Dermis blood vessel endothelial cell (primary cell): ENCODE results near the gene PLEKHA6. TPM values are rescaled to one million over a fixed set of nuclear protein-coding genes. Genes with fewer than 3 reads are reported as not detected.
A peak's percentile ranks its signal among the peaks of the same experiment; 100 is the strongest.

Experiments used
- DNase-seq: peaks from one replicate; pipeline ENCODE4 v3.0.0; 2010
- total RNA-seq: library from RNA; depleted of rRNA; stranded (reverse); fragments of >200 nt; gene quantifications from 2 replicates; pipeline ENCODE4 v1.2.3, GENCODE V29; 2014

Gene PLEKHA6
- total RNA-seq, 1 donor from 2014 or later, result 0.51 TPM

DNA sequence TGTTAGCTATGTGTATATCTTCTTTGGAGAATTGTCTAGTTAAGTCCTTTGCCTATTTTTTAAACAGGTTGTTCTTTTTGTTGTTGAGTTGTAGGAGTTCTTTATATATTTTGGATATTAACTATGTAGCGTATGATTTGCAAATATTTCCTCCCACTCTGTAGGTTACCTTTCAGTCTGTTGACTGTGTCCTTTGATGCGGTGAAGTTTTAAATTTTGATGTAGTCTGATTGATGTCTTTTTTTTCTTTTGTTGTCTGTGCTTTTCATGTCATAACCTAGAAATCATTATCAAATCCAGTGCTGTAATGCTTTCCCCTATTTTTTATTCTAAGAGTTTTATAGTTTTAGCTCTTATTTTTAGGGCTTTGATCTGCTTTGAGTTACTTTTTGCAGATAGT is 154.8 kb downstream of the PLEKHA6 start:
- DNase-seq, result no peak

GRCh38 chr1:204203206-204203767 is 156.4 kb downstream of the PLEKHA6 start:
- peak; percentile 17 for DNase-seq

- no peak for DNase-seq
Observed at GRCh38 chr1:204202481-204202880, 157.2 kb downstream of the PLEKHA6 start.

- DNase-seq, result no peak
Observed at GRCh38 chr1:204201348-204202040, 158.2 kb downstream of the PLEKHA6 start.

- DNase-seq, result no peak
Observed at GRCh38 chr1:204199579-204199978, 160.2 kb downstream of the PLEKHA6 start.

GRCh38 chr1:204198348-204199340 is 161.1 kb downstream of the PLEKHA6 start:
- peak; percentile 91 for DNase-seq

GRCh38 chr1:204197068-204197467 is 162.7 kb downstream of the PLEKHA6 start:
- DNase-seq, result no peak

GRCh38 chr1:204196068-204196795 is 163.5 kb downstream of the PLEKHA6 start, which contains the start of gene KISS1:
Gene KISS1, minus strand, starts transcription at chr1:204196491. Its CDS starts 3,615 bp downstream, at chr1:204192876.
- DNase-seq, result no peak

DNA sequence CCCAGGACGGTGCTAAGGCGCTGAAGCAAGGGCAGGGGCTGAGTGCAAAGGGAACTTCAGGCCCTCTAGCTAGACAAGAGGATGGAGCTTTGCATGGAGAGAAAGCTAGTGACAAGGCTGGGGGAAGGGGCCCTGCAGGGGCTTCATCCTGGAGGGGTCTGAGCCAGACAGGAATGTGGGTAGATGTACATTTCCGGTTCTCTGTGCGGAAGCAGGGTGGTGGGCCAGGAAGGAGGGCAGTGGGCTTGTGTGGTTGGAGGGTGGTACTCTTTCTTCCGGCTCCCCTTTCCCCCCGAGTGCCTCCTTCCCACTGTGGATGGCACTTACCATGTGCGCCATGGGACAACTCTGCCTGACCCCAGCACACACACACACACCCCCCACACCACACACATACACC is 165.0 kb downstream of the PLEKHA6 start:
- no peak for DNase-seq

GRCh38 chr1:204194080-204194479 is 165.6 kb downstream of the PLEKHA6 start:
- no peak for DNase-seq

DNA sequence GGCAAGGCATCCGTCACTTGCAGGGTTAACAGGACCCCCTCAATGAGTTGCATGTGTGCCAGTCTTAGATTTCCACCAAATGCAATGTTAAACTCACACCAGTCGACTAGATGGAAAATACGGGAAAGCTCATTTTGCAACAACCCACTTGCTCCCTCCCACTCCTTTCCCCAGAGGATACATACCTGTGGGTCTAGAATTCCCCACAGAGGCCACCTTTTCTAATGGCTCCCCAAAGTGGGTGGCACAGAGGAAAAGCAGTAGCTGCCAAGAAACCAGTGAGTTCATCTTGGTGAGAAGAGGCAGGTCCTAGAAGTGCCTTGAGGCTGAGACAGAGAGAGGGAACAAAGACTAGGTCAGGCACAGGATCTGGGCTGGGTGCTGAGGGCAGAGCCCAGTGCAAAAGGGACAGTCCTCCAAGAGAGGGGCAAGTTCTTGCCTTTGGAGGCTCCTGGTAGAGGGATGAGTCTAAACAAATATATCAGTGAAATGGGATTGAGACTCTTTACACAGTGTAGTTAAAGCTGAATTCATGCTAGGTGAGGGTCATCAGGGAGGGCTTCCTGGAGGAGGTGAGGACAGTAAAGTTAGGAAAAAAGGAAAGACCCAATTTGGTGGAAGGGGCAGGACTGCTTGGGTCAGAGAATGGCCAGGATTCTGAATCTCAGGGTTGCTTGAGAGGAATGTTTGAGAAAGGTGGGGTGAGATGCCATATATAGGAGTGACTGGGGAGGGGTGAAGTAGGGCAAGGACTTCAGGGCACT is 167.0 kb downstream of the PLEKHA6 start:
- DNase-seq, result no peak

DNA sequence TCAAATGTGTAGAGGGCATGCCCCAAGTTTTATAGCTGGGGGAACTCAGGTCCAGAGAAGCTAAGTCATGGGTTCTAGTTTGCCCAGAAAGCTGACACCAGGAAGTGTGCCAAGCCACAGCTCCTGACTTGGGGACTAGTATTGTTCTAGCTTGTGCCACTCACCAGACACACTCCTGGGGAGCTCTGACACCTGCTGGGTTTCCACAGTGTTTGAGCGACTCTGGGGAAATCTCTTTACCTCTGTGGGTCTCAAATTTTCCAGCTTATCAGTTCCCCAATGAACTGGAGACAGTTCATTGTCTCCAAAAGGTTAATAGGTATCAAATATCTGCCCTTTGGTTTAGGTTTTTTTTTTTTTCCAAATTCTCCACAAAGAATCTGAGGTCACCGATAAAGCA is 167.7 kb downstream of the PLEKHA6 start:
- DNase-seq, result no peak

DNA sequence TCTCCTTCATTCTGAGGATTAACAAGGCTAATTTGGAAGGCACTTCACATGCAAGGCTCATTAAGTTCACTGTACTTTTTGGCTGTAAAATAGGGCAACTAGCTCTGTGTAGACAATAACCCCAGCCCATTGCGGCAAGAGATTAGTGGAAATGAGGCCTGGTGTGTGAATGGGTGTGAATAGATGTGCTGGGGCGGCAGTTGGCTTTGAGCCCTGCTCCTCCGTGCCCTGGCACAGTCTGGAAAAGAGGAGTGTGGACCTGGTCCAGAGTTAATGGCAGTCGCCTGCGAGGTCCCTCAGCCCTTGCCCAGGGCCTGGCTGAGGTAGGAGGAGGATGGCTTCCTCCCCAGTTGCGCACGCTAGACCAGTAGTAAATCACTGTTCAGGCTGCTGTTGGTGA is 168.3 kb downstream of the PLEKHA6 start:
- DNase-seq, result no peak

GRCh38 chr1:204190212-204191211 is 169.2 kb downstream of the PLEKHA6 start:
- DNase-seq, result peak; percentile 76

- DNase-seq, result peak; percentile 32
Observed at GRCh38 chr1:204188959-204189639, 170.6 kb downstream of the PLEKHA6 start.

GRCh38 chr1:204186597-204186996 is 173.1 kb downstream of the PLEKHA6 start:
- DNase-seq, result no peak

DNA sequence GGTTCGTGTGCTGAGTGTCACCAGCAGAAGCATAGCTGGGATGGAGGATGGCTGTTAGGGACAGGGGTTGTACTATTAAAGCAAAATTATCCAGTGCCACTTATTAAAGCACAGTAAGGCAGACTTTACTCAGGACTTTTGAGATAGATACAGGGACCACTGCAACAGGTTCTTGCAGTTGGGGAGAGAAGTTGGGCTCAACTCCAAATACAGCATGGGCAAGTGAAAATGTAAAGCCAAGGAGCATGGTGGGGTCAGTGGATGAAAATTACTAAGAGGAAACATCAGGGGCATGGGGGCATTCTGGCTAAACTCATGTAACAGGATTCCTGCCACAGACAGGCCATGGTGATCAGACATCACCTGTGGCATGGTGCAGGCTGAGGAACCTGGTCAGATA is 178.6 kb downstream of the PLEKHA6 start:
- DNase-seq, result no peak

DNA sequence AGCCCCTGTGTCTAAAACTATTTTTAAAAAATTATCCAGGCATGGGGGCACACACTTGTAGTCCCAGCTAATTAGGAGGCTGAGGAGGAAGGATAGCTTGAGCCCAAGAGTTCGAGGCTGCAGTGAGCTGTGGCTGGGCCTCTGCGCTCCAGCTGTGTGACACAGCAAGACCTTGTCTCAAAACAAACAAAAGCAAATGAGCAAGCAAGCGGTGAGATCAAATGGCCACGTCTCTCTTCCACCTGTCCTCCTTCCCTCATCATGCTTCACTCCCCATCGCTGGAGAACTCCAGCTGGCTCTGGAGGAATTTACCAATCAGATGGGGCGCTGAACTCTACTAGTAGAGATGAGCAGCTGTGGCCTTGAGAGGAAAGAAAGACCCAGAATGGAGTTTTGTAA is 179.6 kb downstream of the PLEKHA6 start:
- no peak for DNase-seq

- no peak for DNase-seq
Observed at GRCh38 chr1:204178487-204179281, 181.0 kb downstream of the PLEKHA6 start.
